Measurements from ENCODE around the gene GNG12. TPM values are rescaled to one million over a fixed set of nuclear protein-coding genes. Genes with fewer than 3 reads are reported as not detected.

The GNG12 gene
- total RNA-seq, 1 experiment from 2014 or later, result 12.5 TPM

DNA sequence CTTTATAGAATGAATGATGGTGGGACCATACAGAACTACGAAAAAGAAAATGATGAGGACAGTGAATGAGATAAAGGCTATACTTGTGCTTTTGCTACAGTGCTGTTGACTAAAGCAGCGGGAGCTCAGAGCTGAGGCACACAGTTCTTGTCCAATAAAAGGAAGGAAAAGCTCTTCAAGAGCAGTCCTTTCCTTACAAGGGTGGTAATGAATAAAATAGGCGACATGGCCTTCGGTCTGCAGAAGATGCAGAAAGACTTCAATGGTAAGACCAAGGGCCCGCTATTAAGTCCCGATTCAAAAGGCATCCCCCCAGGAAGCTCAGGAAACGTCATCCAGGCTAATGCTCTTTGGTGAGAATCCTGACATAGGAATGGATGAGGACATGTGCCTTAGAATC lies 44.4 kb downstream of the GNG12 start:
- no peaks in the 10 kb centered on the region for H3K27me3 ChIP-seq (replicated peaks; ENCODE audit: control insufficient read depth, insufficient read depth, low read length)
- Mint-ChIP-seq H3K4me1 (ENCODE audit: low read depth, unreplicated experiment) (peaks cover 11% of the 10 kb centered on the region), H3K4me3 (ENCODE audit: unreplicated experiment) (no peak overlapping the region), H3K36me3 (ENCODE audit: insufficient read depth, unreplicated experiment) (no peaks in the 10 kb centered on the region), H3K9me3 (ENCODE audit: unreplicated experiment) (no peaks in the 10 kb centered on the region), H3K27me3 (ENCODE audit: insufficient read depth, unreplicated experiment) (no peaks in the 10 kb centered on the region), H3K27ac (ENCODE audit: unreplicated experiment) (no peak overlapping the region)
- no peaks in the 10 kb centered on the region for H3K9me3 ChIP-seq
- H3K4me3 ChIP-seq (ENCODE audit: low read depth, low read length), result no peak overlapping the region
- TF ChIP-seq CTCF (IDR thresholded peaks at IDR 0.05; ENCODE audit: insufficient read depth in 1 of 2, low read depth in 1 of 2, low read length in 1 of 2, severe bottlenecking in 1 of 2, unreplicated experiment in 1 of 2), result no peak
- intact Hi-C loops (cut with micrococcal nuclease; ENCODE audit: unreplicated experiment), result no loop called here
- POLR2A ChIA-PET, result no interaction called here
- BruUV-seq (replicated peaks), result no TSS peak
- CTCF ChIA-PET, result no interaction called here
- peaks cover 9% of the 10 kb centered on the region for H3K4me1 ChIP-seq
- H3K36me3 ChIP-seq (ENCODE audit: control insufficient read depth, insufficient read depth, low read length), result no peaks in the 10 kb centered on the region
- DNase-seq, result no peak

DNA sequence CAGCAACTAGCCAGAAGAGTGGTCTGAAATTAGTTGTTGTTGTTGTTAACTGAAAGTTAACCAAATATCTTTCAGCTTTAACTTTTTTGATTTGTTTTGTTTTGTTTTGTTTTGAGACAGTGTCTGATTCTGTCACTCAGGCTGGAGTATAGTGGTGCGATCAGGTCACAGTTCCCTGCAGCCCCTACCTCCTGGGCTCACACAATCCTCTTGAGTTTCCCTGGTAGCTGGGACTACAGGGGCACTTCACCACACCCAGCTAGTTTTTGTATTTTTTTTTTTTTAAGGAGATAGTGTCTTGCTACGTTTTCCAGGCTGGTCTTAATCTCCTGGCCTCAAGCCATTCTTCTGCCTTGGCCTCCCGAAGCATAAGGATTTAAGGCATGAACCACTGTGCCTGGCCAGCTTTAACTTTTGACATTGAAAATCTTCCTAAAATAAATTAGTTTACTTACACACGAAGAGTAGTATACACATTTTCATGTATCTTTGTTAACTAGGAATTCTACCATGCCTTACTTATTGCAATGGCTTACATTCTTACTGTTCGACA lies 45.0 kb downstream of the GNG12 start:
- Mint-ChIP-seq H3K4me3 (ENCODE audit: unreplicated experiment) (no peak overlapping the region), H3K4me1 (ENCODE audit: low read depth, unreplicated experiment) (peaks cover 11% of the 10 kb centered on the region), H3K36me3 (ENCODE audit: insufficient read depth, unreplicated experiment) (no peaks in the 10 kb centered on the region), H3K27me3 (ENCODE audit: insufficient read depth, unreplicated experiment) (no peaks in the 10 kb centered on the region), H3K9me3 (ENCODE audit: unreplicated experiment) (no peaks in the 10 kb centered on the region), H3K27ac (ENCODE audit: unreplicated experiment) (no peak overlapping the region)
- H3K27me3 ChIP-seq (replicated peaks; ENCODE audit: control insufficient read depth, insufficient read depth, low read length), result no peaks in the 10 kb centered on the region
- intact Hi-C loops (cut with micrococcal nuclease; ENCODE audit: unreplicated experiment), result no loop called here
- ChIA-PET POLR2A (no interaction called here), CTCF (no interaction called here)
- no TSS peak for BruUV-seq (replicated peaks)
- H3K9me3 ChIP-seq, result no peaks in the 10 kb centered on the region
- H3K4me1 ChIP-seq, result peaks cover 9% of the 10 kb centered on the region
- no peak for DNase-seq
- no peaks in the 10 kb centered on the region for H3K36me3 ChIP-seq (ENCODE audit: control insufficient read depth, insufficient read depth, low read length)
- no peak for TF ChIP-seq CTCF (IDR thresholded peaks at IDR 0.05; ENCODE audit: insufficient read depth in 1 of 2, low read depth in 1 of 2, low read length in 1 of 2, severe bottlenecking in 1 of 2, unreplicated experiment in 1 of 2)
- H3K4me3 ChIP-seq (ENCODE audit: low read depth, low read length), result no peak overlapping the region

DNA sequence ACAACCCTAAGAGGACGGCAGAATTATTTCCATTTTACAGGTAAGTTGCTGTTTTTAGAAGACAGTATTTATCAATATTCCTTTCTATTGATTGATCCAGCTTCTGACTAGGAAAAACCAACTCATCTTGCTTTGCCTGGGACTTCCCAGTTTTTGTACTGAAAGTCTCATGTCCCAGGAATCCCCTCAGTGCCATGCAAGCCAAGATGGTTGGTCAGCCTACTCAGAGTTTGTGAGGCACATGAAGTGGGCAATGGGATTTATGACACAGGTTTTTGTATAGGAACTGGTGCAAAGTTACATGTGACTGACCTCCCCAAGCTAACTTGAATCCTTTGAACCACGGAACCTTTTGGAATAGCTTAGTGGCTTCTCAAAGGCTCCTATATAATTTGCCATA lies 45.5 kb downstream of the GNG12 start:
- Histone ChIP-seq H3K27me3 (replicated peaks; ENCODE audit: control insufficient read depth, insufficient read depth, low read length) (no peaks in the 10 kb centered on the region), H3K4me1 (peaks cover 9% of the 10 kb centered on the region), H3K36me3 (ENCODE audit: control insufficient read depth, insufficient read depth, low read length) (no peaks in the 10 kb centered on the region), H3K9me3 (no peaks in the 10 kb centered on the region), H3K4me3 (ENCODE audit: low read depth, low read length) (no peak overlapping the region)
- no peaks in the 10 kb centered on the region for H3K36me3 Mint-ChIP-seq (ENCODE audit: insufficient read depth, unreplicated experiment)
- H3K4me3 Mint-ChIP-seq (ENCODE audit: unreplicated experiment), result no peak overlapping the region
- POLR2A ChIA-PET, result no interaction called here
- no peaks in the 10 kb centered on the region for H3K27me3 Mint-ChIP-seq (ENCODE audit: insufficient read depth, unreplicated experiment)
- H3K4me1 Mint-ChIP-seq (ENCODE audit: low read depth, unreplicated experiment), result peaks cover 11% of the 10 kb centered on the region
- intact Hi-C loops (cut with micrococcal nuclease; ENCODE audit: unreplicated experiment), result no loop called here
- no peaks in the 10 kb centered on the region for H3K9me3 Mint-ChIP-seq (ENCODE audit: unreplicated experiment)
- no TSS peak for BruUV-seq (replicated peaks)
- no peak for DNase-seq
- CTCF ChIA-PET, result no interaction called here
- no peak overlapping the region for H3K27ac Mint-ChIP-seq (ENCODE audit: unreplicated experiment)
- TF ChIP-seq CTCF (IDR thresholded peaks at IDR 0.05; ENCODE audit: insufficient read depth in 1 of 2, low read depth in 1 of 2, low read length in 1 of 2, severe bottlenecking in 1 of 2, unreplicated experiment in 1 of 2), result no peak
